Upper lobe of left lung (tissue), 4 donors: ENCODE data around the gene NOTCH4.

ENCODE experiments used
- POLR2AphosphoS5 ChIP-seq, 2 donors: sonication (generic); formaldehyde crosslinking; IDR thresholded peaks; one replicate each; pipeline ENCODE4 v1.5.1; 2017; ENCODE audit warnings: antibody characterized with exemption in 2 of 2
- TF ChIP-seq, protein P1 (sequence below), 6 experiments: fragments of 450-650 bp in 4 of 6; fragments of 200-600 bp in 2 of 6; sonication (generic) in 2 of 6; IDR thresholded peaks; one replicate each; pipeline ENCODE4 v1.5.1; 2016 to 2019; ENCODE audit warnings: antibody characterized with exemption in 6 of 6

DNA sequence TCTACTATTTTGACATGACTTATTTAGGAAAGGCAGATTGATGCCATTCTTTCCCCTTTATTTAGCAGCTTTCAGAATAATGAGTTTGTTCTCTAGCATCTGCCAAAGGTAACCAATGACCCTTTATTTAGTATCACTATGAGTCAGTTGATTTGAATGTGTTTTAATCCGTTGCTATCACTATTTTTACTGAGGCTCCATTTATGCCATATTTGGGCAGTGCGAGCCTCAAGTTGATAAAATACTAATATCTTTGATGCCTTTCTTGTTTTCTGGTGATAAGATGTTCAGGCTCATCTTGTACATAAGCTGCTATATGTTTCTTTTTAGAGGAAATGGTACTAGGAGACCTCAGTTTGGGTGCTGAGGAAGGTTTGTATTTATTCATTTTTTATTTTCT, 15.6 kb upstream of the NOTCH4 start:
- TF ChIP-seq, protein P1, sequence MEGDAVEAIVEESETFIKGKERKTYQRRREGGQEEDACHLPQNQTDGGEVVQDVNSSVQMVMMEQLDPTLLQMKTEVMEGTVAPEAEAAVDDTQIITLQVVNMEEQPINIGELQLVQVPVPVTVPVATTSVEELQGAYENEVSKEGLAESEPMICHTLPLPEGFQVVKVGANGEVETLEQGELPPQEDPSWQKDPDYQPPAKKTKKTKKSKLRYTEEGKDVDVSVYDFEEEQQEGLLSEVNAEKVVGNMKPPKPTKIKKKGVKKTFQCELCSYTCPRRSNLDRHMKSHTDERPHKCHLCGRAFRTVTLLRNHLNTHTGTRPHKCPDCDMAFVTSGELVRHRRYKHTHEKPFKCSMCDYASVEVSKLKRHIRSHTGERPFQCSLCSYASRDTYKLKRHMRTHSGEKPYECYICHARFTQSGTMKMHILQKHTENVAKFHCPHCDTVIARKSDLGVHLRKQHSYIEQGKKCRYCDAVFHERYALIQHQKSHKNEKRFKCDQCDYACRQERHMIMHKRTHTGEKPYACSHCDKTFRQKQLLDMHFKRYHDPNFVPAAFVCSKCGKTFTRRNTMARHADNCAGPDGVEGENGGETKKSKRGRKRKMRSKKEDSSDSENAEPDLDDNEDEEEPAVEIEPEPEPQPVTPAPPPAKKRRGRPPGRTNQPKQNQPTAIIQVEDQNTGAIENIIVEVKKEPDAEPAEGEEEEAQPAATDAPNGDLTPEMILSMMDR (IDR thresholded peaks at IDR 0.05) = no peak
- TF ChIP-seq POLR2AphosphoS5 (IDR thresholded peaks at IDR 0.05) = no peak
